HCT116 (cell line): ENCODE results near the gene NPW. TPM values are rescaled to one million over a fixed set of nuclear protein-coding genes. Genes with fewer than 3 reads are reported as not detected.

Experiments
- ATAC-seq: fragments of 200-7000 bp; cut with Tn5 transposase; 2 replicates; pipeline ENCODE4 v1.9.1; 2020; ENCODE audit warnings: mild to moderate bottlenecking, moderate library complexity
- BruUV-seq: library from RNA; stranded (reverse); fragments of 400-500 nt; replicated peaks from 2 replicates; lab custom pipeline; 2021; lab: Mats Ljungman, UMichigan
- CTCF ChIA-PET: fragments of 300-600 bp; sonication (Branson Sonifier 250); formaldehyde crosslinking; loops from one replicate; lab custom pipeline; 2021; ENCODE audit warnings: antibody characterized with exemption; lab: Charles Lee
- POLR2A ChIA-PET: fragments of 300-600, 350-600 bp; sonication (Branson Sonifier 250); formaldehyde crosslinking; loops from one replicate; lab custom pipeline; 2021; ENCODE audit warnings: antibody characterized with exemption; lab: Charles Lee
- RAD21 ChIA-PET, 2 experiments: fragments of 300-600 bp; sonication (Branson Sonifier 250); formaldehyde crosslinking; loops; one replicate each; lab custom pipeline; 2023; ENCODE audit warnings: low total read pairs in 2 of 2; ENCODE audit not compliant: uncharacterized antibody in 2 of 2, unreplicated experiment in 2 of 2, low non-redundant PET in 1 of 2; lab: Charles Lee
- DNase-seq: peaks from one replicate; pipeline ENCODE4 v3.0.0-alpha.2; 2010; ENCODE audit warnings: low read depth, low spot score
- H2AFZ ChIP-seq: fragments of 200-600 bp; shearing (Covaris generic), sonication (generic); 2 replicates; pipeline ENCODE4 v1.6.1; 2017; ENCODE audit warnings: low read depth, mixed run types, mixed read lengths, antibody characterized with exemption, low read length; ENCODE audit not compliant: poor library complexity, severe bottlenecking
- H3K27ac ChIP-seq: 2 replicates; pipeline ENCODE4 v1.5.1; 2012; ENCODE audit warnings: low read depth, low read length
- H3K27me3 ChIP-seq: fragments of 200-600 bp; sonication (generic); 2 replicates; pipeline ENCODE4 v1.6.1; 2016; ENCODE audit warnings: mixed run types, low read length, mixed read lengths; ENCODE audit not compliant: insufficient read depth
- H3K36me3 ChIP-seq, 2 experiments: fragments of 200-500 bp in 1 of 2; fragments of 200-600 bp in 1 of 2; sonication (Bioruptor generic) in 1 of 2; sonication (generic) in 1 of 2; 2 replicates each; pipeline versions ENCODE4 v1.5.1 to v1.6.1; 2014 to 2016; ENCODE audit warnings: low read length in 2 of 2, inconsistent platforms in 1 of 2, mixed read lengths in 1 of 2, mixed run types in 1 of 2; ENCODE audit not compliant: insufficient read depth in 2 of 2, control insufficient read depth in 1 of 2
- H3K4me1 ChIP-seq, 2 experiments: fragments of 200-600 bp in 1 of 2; sonication (generic) in 1 of 2; 2 replicates each; pipeline versions ENCODE4 v1.5.1 to v1.6.1; 2012 to 2017; ENCODE audit warnings: low read length in 2 of 2, inconsistent platforms in 1 of 2, mild to moderate bottlenecking in 1 of 2, mixed read lengths in 1 of 2, mixed run types in 1 of 2, moderate library complexity in 1 of 2; ENCODE audit not compliant: insufficient read depth in 2 of 2, control insufficient read depth in 1 of 2
- H3K4me2 ChIP-seq: fragments of 200-600 bp; sonication (generic); 2 replicates; pipeline ENCODE4 v1.6.1; 2017; ENCODE audit warnings: mixed run types, low read length, mixed read lengths
- H3K4me3 ChIP-seq, 2 experiments: fragments of 200-600 bp in 1 of 2; sonication (generic) in 1 of 2; replicated peaks in 1 of 2; 2 replicates each; pipeline ENCODE4 v1.5.1; 2011 to 2016; ENCODE audit warnings: low read length in 2 of 2, control low read depth in 1 of 2, low read depth in 1 of 2, mild to moderate bottlenecking in 1 of 2, mixed read lengths in 1 of 2, mixed run types in 1 of 2
- H3K79me2 ChIP-seq: fragments of 200-600 bp; sonication (generic); 2 replicates; pipeline ENCODE4 v1.6.1; 2017; ENCODE audit warnings: mild to moderate bottlenecking, mixed run types, low read length, moderate library complexity, mixed read lengths; ENCODE audit not compliant: insufficient read depth
- H3K9ac ChIP-seq: fragments of 200-600 bp; sonication (generic); 2 replicates; pipeline ENCODE4 v1.6.1; 2016; ENCODE audit warnings: low read length, mixed read lengths
- H3K9me2 ChIP-seq: fragments of 200-600 bp; sonication (generic), shearing (Covaris generic); 2 replicates; pipeline ENCODE4 v1.6.1; 2017; ENCODE audit warnings: mixed run types, mild to moderate bottlenecking, moderate library complexity; ENCODE audit not compliant: insufficient read depth
- H3K9me3 ChIP-seq, 2 experiments: fragments of 200-500 bp in 1 of 2; fragments of 200-600 bp in 1 of 2; sonication (Bioruptor generic) in 1 of 2; sonication (generic) in 1 of 2; 2 replicates each; pipeline ENCODE4 v1.6.1; 2014 to 2017; ENCODE audit warnings: low read length in 2 of 2, mixed read lengths in 2 of 2, inconsistent platforms in 1 of 2, low read depth in 1 of 2, mild to moderate bottlenecking in 1 of 2, mixed run types in 1 of 2, moderate library complexity in 1 of 2; ENCODE audit not compliant: control insufficient read depth in 1 of 2, insufficient read depth in 1 of 2
- H4K20me1 ChIP-seq: fragments of 200-600 bp; sonication (generic), shearing (Covaris generic); 2 replicates; pipeline ENCODE4 v1.6.1; 2017; ENCODE audit warnings: mixed run types, mild to moderate bottlenecking, moderate library complexity; ENCODE audit not compliant: insufficient read depth
- ATF3 ChIP-seq: IDR thresholded peaks from 2 replicates; pipeline ENCODE4 v1.6.1; 2012
- ELF1 ChIP-seq: IDR thresholded peaks from 2 replicates; pipeline ENCODE4 v1.6.1; 2012; ENCODE audit warnings: low read depth, borderline replicate concordance
- EZH2phosphoT487 ChIP-seq: fragments of 200-600 bp; IDR thresholded peaks from 2 replicates; pipeline ENCODE4 v1.6.1; 2018; ENCODE audit warnings: antibody characterized with exemption, borderline replicate concordance
- FOSL1 ChIP-seq: IDR thresholded peaks from 2 replicates; pipeline ENCODE4 v1.6.1; 2012; ENCODE audit warnings: low read depth
- JUND ChIP-seq: IDR thresholded peaks from 2 replicates; pipeline ENCODE4 v1.6.1; 2012
- POLR2A ChIP-seq: IDR thresholded peaks from 2 replicates; pipeline ENCODE4 v1.7.0; 2011; ENCODE audit warnings: borderline replicate concordance; ENCODE audit not compliant: insufficient read depth, insufficient read length; ENCODE audit errors: extremely low read depth
- REST ChIP-seq: IDR thresholded peaks from 2 replicates; pipeline ENCODE4 v1.6.1; 2012; ENCODE audit warnings: low read depth
- SP1 ChIP-seq: IDR thresholded peaks from 2 replicates; pipeline ENCODE4 v1.6.1; 2012; ENCODE audit warnings: low read depth
- ZBTB33 ChIP-seq: IDR thresholded peaks from 2 replicates; pipeline ENCODE4 v1.6.1; 2011; ENCODE audit warnings: mild to moderate bottlenecking, low read length, moderate library complexity; ENCODE audit not compliant: insufficient replicate concordance; ENCODE audit errors: extremely low read depth
- intact Hi-C: fragments of 100-400 bp; cut with micrococcal nuclease; formaldehyde crosslinking; loops from 2 replicates; pipeline ENCODE4 v1.10.0; 2022
- total RNA-seq: library from RNA; stranded (reverse); gene quantifications from one replicate; pipeline ENCODE4 v1.2.1, GENCODE V29; 2021; ENCODE audit not compliant: unreplicated experiment

NPW gene
- total RNA-seq, 1 experiment from 2014 or later, result 226 TPM

DNA sequence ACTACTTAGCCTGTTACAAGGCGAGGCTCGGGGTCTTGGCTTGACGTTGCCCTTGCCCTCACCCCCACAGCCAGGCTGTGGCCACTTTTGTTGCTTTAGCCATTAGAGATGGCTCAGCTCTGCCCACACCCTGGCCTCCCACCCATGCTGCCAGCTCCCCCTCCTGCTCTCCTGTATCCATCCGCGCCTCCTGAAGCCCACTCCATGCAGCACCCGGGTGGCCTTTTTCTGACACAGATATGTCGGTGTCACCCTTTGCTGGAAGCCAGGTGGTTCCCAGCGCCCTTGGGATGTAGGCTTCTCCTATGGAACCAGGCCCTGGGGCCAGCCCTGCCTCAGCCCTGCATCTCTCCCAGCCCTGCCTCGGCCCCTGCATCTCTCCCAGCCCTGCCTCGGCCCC lies 37.9 kb downstream of the NPW start (continued):
- TF ChIP-seq REST, result no peak
- no peak for TF ChIP-seq ATF3
- TF ChIP-seq SP1, result no peak
- no peak for TF ChIP-seq ZBTB33
- no peak for TF ChIP-seq FOSL1
- TF ChIP-seq ELF1, result no peak

DNA sequence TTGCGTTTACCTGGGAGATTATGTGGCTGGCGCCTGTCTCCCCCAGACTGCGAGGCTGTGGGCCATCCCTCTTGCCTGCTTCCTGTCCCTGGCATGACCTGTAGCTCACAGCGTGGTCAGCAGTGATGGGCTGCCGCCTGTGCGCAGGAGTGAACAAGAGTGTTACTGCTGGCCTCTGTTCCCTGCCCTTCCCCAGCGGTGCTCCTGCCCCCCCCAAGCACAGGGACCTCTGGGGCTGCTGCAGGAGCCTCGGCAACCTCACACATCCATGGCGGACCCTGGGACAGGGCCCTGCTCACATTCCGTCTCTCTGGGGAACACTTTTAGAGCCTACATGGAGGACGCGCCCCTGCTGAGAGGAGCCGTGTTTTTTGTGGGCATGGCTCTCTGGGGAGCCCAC lies 38.8 kb downstream of the NPW start:
- no peak for ATAC-seq
- Histone ChIP-seq H3K4me2 (no peak overlapping the region), H2AFZ (no peak overlapping the region), H3K36me3 (no peaks in the 10 kb centered on the region; a peak in 2 of 4 replicates), H3K4me3 (no peak overlapping the region), H3K9me3 (no peaks in the 10 kb centered on the region), H3K27ac (no peak overlapping the region), H3K9ac (no peak overlapping the region), H3K27me3 (no peaks in the 10 kb centered on the region), H4K20me1 (no peaks in the 10 kb centered on the region), H3K4me1 (no peaks in the 10 kb centered on the region), H3K9me2 (no peaks in the 10 kb centered on the region)
- ChIA-PET POLR2A (no interaction called here), RAD21 (no interaction called here), CTCF (no interaction called here)
- intact Hi-C loops, result no loop called here
- no peak for DNase-seq
- BruUV-seq, result no TSS peak
- TF ChIP-seq JUND (no peak), EZH2phosphoT487 (no peak), POLR2A (no peak)
- TF ChIP-seq, all 23 proteins: peak for 0
- H3K79me2 ChIP-seq, result no peaks in the 10 kb centered on the region
